ENCODE measurements around the gene RPTOR.

The RPTOR gene

GRCh38 chr17:80825471-80826345 is 281.1 kb downstream of the RPTOR start:
- DNase-seq = no peak

DNA sequence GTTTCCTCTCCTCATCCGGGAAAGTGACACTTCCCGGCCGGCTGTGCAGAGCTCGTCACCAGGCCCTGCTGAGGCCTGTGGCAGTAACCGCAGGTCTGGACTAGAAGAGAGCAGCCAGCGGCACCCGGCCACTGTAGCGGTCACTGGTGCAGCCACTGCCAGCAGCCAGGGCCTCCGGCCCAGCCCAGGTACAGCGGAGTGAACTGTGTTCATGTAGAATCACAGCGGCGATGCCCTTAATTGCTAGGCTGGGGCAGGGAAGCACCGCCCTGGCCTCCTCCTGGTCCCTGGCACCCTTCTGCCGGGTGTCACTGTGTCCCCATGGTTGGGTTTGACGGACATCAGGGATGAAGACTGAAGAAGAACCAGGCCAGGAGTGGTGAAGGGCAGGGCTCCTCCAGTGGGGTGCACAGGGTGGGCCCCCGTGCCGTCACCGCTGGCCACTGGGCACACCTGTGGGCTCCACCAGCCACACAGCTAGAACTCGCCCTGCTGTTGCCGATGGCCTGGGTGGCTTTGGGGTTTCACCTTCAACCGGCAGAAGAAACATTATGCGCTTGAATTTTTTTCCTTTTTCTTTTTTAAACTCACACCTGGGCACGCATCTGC is 281.8 kb downstream of the RPTOR start:
- no peak for DNase-seq

DNA sequence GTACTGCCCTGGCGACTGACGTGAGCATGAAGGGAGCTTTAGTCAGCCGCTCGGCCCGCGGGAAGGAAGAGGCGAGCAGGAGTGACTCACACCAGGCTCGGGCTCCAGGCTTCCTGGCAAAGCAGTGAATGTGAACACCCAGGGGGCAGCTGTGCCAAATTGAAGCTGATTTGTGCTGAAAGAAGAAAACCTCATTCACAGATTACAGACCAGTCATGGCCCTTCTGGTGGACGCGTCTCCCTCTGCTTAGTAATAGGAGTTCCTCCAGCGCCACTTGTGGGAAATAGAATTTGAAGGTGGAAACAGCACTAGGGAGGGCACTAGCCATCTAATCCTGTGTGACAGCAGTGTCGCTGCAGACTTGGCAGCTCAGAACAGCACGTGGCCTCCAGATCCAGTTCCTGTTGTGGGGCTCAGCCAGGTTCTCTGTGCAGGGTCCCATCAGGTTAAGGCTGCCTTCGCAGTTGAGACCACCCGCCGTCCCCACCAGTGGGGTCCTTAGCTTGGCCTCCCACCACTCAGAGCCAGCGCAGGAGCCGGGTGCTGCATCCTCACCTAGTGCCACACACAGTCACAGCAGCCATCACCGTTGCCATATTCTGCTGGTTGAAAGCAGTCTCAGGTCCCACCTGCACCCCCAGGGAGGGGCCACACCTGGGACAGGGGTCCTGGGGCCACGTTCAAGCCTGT is 282.5 kb downstream of the RPTOR start:
- peak; percentile 11 to 13 for DNase-seq

GRCh38 chr17:80827646-80828643 is 283.3 kb downstream of the RPTOR start:
- no peak for DNase-seq

DNA sequence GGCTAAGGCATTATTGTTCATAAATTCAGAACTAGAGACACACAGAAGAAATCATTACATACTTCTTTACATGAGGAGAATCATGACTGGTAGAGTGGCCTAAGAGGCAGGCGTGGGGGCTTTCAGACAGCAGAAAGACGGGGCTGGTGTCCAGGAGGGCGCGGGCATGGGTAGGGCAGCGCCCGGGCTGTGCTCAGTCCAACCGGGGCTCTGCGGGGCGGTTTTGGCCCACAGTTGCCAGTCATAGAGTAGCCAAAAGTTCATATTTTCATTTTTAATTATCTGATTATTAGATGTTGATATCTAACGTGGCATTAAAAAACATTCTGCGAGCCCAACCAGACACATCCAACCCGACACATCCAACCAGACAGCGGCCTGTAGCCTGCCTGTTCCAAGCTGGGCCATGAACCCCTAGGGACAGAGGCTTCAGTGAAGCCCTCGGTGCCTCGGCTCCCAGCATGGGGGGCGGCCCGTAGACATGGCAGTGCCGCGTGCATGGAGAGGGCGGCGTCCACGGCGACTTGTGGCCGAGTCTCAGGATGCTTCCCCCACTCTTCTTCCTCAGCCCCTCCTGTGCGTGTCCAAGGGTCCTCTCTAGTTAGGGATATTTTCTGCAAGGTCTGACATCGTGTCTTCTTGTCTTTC is 284.7 kb downstream of the RPTOR start:
- no peak for DNase-seq

- DNase-seq = no peak
Observed at GRCh38 chr17:80830020-80830780, 285.6 kb downstream of the RPTOR start.

DNA sequence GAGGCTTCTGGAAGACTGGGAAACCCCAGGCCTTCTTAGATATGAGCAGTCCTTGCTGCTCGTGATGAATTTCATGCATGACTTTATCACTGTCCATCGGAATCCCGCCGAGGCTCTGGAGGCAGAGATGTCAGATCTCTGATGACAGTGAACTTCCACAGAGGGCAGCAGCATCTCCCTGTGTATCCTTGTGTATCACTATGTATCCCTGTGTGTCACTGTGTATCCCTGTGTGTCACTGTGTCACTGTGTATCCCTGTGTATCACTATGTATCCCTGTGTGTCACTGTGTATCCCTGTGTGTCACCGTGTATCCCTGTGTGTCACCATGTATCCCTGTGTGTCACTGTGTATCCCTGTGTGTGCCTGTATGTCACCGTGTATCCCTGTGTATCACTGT is 286.9 kb downstream of the RPTOR start:
- no peak for DNase-seq

- DNase-seq = no peak
Observed at GRCh38 chr17:80832266-80832676, 287.6 kb downstream of the RPTOR start.

GRCh38 chr17:80832888-80833583 is 288.4 kb downstream of the RPTOR start:
- peak; percentile 88 to 95 for DNase-seq

DNA sequence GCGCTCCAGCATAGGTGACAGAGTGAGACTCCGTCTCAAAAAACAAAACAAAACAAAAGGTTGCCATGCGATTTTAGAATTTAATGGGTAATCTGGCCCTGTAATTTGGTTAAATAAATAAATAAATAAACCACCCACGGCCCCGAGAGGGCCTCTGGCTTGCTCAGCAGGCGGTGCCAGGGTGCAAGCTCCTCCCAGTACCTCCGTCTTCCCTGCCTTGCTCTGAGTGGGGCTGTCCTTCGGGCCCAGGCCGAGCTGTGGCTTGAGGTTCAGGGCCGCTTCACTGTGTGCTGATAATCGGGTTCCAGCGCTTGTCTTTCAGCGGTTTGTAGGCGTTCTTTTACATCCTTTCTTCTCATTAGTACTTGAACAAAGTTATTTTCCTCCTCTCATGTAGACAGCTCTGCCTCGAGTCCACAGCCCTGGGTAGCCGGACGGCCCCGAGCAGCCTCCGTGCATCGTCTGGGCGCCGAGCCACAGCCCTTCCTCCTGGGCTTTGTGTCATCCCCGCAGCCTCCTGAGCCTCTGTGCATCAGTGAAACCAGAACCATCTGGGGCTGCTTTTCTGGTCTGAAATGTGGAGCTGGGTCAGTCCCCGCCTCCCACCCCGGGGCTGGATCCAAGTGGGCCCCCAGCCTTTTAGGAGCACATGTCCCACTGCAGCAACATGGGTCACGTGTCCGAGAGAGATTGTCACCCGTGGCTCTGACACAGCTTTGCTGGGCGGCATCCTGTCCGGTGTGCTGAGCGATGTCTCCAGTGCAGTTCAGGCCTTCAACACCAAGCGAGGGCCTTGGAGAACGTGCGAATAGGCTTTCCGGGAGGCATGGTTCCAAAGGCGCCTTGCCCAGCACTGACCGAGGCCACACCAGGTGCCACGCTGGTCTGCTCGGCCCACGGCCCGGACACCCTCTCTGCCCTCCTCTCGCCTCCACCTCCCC is 289.6 kb downstream of the RPTOR start:
- DNase-seq = no peak

DNA sequence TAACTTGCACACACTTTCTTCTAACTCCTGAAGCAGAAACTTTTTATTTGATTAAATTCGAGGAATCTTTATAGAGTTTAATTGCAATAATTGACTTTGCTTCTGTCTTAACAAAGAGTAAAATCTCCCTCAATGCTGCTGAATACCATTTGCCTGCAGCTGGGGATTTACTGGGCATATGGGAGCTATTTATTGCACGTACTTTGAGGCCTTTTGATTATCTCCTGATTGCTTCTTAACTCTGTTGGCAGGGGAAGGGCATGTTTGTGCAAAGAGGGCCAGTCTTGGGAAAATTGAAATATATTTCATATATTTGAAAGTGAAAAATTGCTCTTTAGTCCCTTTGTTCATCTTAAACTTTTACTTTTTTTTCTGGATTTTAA is 290.2 kb downstream of the RPTOR start:
- no peak for DNase-seq

DNA sequence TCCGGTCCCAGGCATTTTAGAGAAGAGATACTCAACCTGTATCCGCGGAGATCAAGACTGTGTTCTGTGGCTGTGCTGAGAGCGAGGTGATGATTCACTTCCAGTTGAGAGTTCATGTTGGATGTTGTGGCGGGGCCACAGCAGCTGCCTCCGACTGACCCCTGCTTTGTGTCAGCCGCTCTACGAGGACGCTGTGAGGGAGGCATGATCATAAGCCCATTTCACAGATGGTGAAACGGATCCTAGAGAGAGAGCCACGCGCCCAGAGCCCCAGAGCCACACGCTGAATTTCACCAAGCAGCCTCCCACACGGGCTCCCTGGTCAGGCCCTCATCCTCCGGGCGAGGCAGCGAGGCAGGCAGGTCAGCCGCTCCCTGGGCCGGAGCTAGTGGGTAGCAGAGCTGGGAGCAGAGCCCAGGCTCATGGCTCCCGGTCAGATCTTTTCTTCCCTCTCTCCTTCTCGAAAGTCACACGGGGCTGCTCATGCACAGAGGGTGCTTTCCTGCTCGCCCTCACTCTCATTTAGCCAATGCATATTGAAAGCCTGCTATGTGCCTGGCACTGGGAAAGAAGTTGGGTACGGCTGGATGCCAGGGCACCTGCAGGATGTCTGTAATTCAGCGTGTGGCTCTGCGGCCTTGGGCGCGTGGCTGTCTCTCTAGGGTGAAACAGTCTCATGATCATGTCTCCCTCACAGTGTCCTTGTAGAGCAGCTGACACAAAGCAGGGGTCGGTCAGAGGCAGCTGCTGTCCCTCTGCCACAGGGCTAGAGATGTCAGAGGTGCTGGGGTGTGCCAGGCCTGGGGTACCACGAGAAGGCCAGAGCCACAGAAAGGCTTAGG is 291.4 kb downstream of the RPTOR start:
- DNase-seq = no peak

DNA sequence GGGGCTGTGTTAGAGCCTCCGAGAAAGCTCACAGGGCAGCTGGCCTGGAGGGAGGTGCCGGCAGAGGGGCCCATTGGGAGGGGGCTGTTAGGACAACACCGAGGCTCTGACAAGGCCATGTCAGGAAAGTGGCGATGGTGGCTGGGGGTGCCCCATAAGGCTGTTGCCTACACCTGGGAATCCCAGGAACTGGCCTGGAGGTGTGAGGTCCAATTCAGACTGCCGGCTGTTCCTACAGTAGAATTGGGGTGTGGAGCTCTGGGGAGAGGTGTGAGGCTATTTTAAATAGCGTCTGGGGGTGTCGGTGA is 292.0 kb downstream of the RPTOR start:
- DNase-seq = no peak

GRCh38 chr17:80836971-80837481 is 292.4 kb downstream of the RPTOR start:
- DNase-seq = no peak

DNA sequence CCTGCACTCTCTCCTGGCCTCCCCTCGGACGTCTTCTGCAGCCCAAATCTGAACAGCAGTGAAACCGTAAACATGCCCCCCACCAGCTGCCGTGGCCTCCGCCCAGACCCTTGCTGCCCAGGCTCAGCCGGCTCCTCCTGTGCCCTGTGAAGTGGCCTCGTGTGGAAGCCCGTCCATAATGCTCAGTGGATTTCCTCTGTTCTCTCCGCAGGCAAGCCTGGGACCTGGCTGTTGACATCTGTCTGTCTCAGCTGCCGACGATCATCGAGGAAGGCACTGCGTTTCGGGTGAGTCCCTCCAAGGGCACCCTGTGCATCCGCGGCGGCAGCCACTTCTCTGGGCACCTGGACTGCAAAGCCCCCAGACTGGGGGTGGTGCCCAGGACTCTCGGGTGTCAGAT is 293.1 kb downstream of the RPTOR start:
- DNase-seq = no peak

DNA sequence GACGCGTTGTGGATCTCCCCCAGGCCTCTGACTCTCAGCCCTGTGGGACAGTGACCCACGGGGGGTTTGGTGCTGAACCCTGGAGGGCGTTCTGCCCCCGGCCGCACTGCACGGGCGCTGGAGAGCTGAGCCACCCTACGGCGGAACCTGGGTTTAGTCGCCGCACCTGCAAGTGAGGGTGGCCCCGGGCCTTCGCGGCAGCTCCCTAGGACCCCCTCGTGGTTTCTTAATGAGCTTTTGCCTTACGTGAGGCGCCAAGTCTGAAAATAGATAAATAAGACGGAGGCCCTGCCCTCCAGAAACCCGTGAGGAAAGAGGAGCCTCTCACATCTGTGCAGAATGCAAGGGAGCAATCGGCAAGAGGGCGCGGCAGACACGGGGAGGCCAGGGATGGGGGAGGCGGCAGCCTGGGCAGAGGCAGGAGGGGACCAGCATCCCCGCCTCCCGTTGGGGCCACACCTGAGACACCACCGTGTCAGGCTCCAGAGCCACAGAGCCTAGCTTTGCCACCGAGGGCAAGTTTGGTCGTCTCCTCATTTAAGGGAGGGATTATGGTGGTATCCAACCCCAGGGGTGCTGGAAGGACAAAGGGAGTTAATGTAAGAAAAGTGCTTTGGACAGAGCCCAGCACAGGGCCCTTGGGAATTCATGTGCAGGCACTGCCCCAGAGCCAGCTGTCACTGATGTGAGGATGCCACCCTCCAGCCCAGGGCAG is 293.8 kb downstream of the RPTOR start:
- DNase-seq = no peak

- no peak for DNase-seq
Observed at GRCh38 chr17:80839026-80839345, 294.3 kb downstream of the RPTOR start.

DNA sequence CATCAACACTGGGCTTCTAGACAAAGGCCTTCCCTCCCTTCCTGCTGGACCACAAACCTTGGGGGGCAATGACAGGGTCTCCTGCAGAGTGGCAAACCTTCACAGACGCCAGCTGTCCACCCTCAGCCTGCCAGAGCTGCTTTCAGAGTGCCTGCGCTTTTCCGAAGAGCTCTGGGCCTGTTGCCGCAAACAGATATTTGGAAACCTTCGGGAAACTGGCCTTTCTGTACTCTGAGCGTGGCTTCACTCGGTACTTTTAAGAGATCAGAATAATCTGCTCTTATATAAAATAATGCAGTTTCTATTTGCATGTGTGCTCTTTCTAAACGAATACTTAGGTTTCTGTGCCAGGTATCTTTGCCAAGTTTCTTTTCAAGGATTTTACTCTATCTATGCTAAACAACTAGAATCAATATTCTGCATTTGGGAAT is 294.9 kb downstream of the RPTOR start:
- DNase-seq = no peak

Data from inflammatory macrophage treated with lipopolysaccharide for 1 hour (primary cell).